ENCODE measurements around the gene ARL15. TPM values are rescaled to one million over a fixed set of nuclear protein-coding genes. Genes with fewer than 3 reads are reported as not detected.

The ARL15 gene
- total and polyA plus RNA-seq, 3 experiments from 2014 or later: 5.6 to 18.8 (median 6.5) TPM

DNA sequence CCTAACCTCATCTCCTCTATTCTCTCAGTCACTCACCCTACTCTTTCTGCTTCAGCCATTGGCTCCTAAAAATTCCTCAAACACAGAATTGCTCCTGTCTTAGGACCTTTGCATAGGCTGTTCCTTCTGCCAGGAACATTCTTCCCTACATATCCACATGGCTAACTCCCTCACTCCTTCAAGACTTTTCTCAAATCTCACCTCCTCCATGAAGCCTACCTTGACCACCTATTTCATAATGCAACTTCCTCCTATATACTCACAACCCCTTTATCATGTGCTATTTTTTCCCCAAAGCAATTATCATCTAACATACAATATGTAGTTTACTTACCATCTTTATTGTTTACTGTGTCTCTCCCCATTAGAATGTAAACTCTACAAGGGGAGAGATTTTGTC lies 45.8 kb downstream of the ARL15 start:
- ChIA-PET POLR2A (no interaction called here), CTCF (no interaction called here)
- Mint-ChIP-seq H3K4me3 (no peak overlapping the region), H3K36me3 (peaks cover 0 to 2% (median 0%) of the 10 kb centered on the region in 3 donors), H3K27me3 (no peaks in the 10 kb centered on the region), H3K27ac (no peak overlapping the region), H3K9me3 (no peaks in the 10 kb centered on the region), H3K4me1 (peaks cover 29 to 31% (median 29%) of the 10 kb centered on the region in 3 donors)
- Histone ChIP-seq H3K36me3 (ENCODE audit: insufficient read depth, low read length) (no peaks in the 10 kb centered on the region), H3K4me3 (ENCODE audit: low read length) (no peak overlapping the region), H3K27me3 (ENCODE audit: insufficient read depth, low read length, poor library complexity, severe bottlenecking) (no peaks in the 10 kb centered on the region), H3K4me1 (ENCODE audit: insufficient read depth, low read length) (no peaks in the 10 kb centered on the region), H3K9me3 (ENCODE audit: low read length) (no peaks in the 10 kb centered on the region), H3K27ac (ENCODE audit: low read depth, low read length) (no peak overlapping the region)
- DNase-seq: no peak

DNA sequence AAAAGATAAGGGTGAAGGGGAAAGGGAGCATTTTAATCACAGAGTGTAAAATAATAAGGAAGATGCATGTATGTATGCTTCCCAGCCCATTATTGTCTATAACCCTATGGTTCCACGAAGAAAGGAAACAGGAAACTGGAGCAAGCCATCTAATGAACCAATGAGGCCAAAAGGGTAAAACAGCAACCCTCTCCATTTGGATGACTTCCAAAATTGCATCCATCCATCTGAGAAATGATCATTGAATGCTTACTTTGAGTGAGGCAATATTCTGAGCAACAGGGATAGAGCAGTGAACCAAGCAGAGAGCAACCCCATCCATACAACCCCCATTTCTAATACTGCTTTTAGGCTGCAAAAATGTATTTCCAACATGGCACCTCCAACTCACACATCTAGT lies 46.9 kb downstream of the ARL15 start:
- Histone ChIP-seq H3K4me1 (ENCODE audit: insufficient read depth, low read length) (no peaks in the 10 kb centered on the region), H3K36me3 (ENCODE audit: insufficient read depth, low read length) (no peaks in the 10 kb centered on the region), H3K27ac (ENCODE audit: low read depth, low read length) (no peak overlapping the region), H3K4me3 (ENCODE audit: low read length) (no peak overlapping the region), H3K9me3 (ENCODE audit: low read length) (no peaks in the 10 kb centered on the region), H3K27me3 (ENCODE audit: insufficient read depth, low read length, poor library complexity, severe bottlenecking) (no peaks in the 10 kb centered on the region)
- H3K4me3 Mint-ChIP-seq: no peak overlapping the region
- H3K9me3 Mint-ChIP-seq: no peaks in the 10 kb centered on the region
- POLR2A ChIA-PET: no interaction called here
- CTCF ChIA-PET: no interaction called here
- no peaks in the 10 kb centered on the region for H3K27me3 Mint-ChIP-seq
- no peak for DNase-seq
- peaks cover 0 to 2% (median 0%) of the 10 kb centered on the region in 3 donors for H3K36me3 Mint-ChIP-seq
- H3K27ac Mint-ChIP-seq: no peak overlapping the region
- H3K4me1 Mint-ChIP-seq: peaks cover 33 to 42% (median 40%) of the 10 kb centered on the region in 3 donors

DNA sequence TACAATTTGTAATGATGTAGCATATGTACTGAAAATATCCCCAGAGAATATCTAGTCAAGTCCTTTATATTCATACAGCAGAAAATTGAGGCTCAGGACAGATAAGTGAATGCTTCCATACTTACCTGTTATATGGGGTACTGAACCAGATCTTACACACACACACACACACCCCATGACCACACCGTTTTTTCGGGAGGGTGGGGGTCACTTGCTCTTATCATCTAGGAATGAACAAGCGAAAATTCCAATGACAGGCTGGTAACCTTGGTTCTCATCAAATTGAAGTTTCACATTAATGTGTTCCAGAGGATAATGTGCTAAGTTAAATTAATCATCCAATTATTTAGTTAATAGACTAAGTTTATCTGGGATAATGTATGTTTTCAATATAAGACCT lies 48.8 kb downstream of the ARL15 start:
- Mint-ChIP-seq H3K36me3 (peaks cover 0 to 4% (median 0%) of the 10 kb centered on the region in 3 donors), H3K27ac (no peak overlapping the region), H3K4me3 (no peak overlapping the region), H3K4me1 (peaks cover 48 to 59% (median 56%) of the 10 kb centered on the region in 3 donors), H3K27me3 (no peaks in the 10 kb centered on the region), H3K9me3 (no peaks in the 10 kb centered on the region)
- H3K27ac ChIP-seq (ENCODE audit: low read depth, low read length): no peak overlapping the region
- no peaks in the 10 kb centered on the region for H3K9me3 ChIP-seq (ENCODE audit: low read length)
- no peaks in the 10 kb centered on the region for H3K4me1 ChIP-seq (ENCODE audit: insufficient read depth, low read length)
- DNase-seq: no peak
- ChIA-PET POLR2A (no interaction called here), CTCF (no interaction called here)
- no peaks in the 10 kb centered on the region for H3K36me3 ChIP-seq (ENCODE audit: insufficient read depth, low read length)
- H3K27me3 ChIP-seq (ENCODE audit: insufficient read depth, low read length, poor library complexity, severe bottlenecking): no peaks in the 10 kb centered on the region
- H3K4me3 ChIP-seq (ENCODE audit: low read length): no peak overlapping the region

DNA sequence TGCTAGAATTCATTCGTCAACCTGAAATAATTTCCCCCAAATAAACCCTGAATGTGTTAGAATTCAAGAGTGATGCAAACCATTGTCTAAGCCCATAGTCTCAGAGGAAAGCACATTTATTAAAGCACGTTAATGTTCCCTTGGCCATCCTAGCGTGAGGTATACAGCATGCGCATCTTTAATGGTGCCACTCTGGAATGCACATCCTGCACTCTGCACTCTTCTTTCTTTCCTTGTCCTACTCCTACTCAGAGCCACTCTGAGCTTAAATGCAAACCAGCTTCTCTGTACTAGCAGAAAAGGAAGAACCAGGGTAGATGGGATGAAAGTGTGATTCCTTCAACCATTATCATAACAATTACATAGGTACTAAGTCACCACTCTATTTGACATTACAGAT lies 50.4 kb downstream of the ARL15 start:
- Mint-ChIP-seq H3K27me3 (no peaks in the 10 kb centered on the region), H3K9me3 (no peaks in the 10 kb centered on the region), H3K4me1 (peaks cover 54 to 70% (median 69%) of the 10 kb centered on the region in 3 donors), H3K4me3 (no peak overlapping the region), H3K27ac (no peak overlapping the region), H3K36me3 (peaks cover 0 to 2% (median 0%) of the 10 kb centered on the region in 3 donors)
- DNase-seq: no peak
- Histone ChIP-seq H3K27ac (ENCODE audit: low read depth, low read length) (no peak overlapping the region), H3K27me3 (ENCODE audit: insufficient read depth, low read length, poor library complexity, severe bottlenecking) (no peaks in the 10 kb centered on the region), H3K4me3 (ENCODE audit: low read length) (no peak overlapping the region), H3K9me3 (ENCODE audit: low read length) (no peaks in the 10 kb centered on the region), H3K36me3 (ENCODE audit: insufficient read depth, low read length) (no peaks in the 10 kb centered on the region), H3K4me1 (ENCODE audit: insufficient read depth, low read length) (no peaks in the 10 kb centered on the region)
- ChIA-PET CTCF (no interaction called here), POLR2A (interaction anchor here (0.5 kb wide), 1 partner anchor 1060 kb away, joined by 3 read pairs; no protein-coding TSS in a partner anchor)

DNA sequence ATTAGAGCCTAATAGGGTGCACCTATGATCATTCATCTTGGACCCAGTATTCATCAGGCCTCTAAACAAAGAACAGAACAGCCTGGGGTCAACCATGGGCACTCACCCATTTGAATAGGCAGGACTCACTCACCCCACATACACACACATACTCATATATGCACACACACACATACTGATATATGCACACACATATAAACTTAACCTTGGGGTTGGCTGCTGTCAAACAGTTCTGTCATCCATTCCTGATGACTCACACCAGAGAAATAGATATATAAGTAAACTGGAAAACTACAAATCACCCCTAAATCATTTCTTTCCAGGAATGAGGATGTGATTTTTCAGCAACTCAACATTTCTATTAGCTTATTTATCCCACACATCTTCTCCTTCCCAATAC lies 51.3 kb downstream of the ARL15 start:
- POLR2A ChIA-PET: no interaction called here
- DNase-seq: no peak
- H3K9me3 ChIP-seq (ENCODE audit: low read length): no peaks in the 10 kb centered on the region

DNA sequence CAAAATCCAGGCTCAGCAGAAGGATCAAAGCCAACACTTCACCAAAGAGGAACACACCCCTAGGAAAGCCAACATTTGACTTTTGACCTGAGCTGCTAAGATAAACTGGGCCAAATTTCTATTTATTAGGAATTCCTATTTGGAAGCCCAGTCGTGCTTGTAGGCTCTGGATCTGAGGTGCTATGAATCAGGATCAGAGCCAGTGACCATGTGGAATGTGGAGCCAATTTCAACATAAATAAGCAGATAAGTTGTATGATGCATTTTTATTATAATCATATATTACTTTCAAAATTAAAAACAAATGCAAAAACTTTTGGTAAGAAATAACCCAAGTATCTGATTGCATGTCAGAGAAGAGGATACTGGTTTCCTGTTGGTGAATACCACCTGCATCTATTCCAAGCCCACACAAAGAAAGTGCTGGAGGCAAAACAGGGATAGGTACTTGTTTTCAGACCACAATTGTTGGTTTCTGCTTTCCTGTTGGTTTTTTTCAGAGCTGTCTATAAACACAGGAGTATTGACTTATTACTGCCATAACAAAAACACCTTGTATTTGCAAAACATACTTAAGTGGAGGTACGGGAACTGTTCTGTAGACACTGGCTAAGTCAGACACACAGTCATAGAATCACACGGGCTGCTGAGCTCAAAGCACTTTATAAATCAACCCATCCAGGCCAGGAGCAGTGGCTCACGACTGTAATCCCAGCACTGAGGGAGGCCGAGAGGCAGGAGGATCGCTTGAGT lies 52.8 kb downstream of the ARL15 start:
- Histone ChIP-seq H3K27ac (ENCODE audit: low read depth, low read length) (no peak overlapping the region), H3K4me3 (ENCODE audit: low read length) (no peak overlapping the region), H3K27me3 (ENCODE audit: insufficient read depth, low read length, poor library complexity, severe bottlenecking) (no peaks in the 10 kb centered on the region), H3K4me1 (ENCODE audit: insufficient read depth, low read length) (no peaks in the 10 kb centered on the region), H3K36me3 (ENCODE audit: insufficient read depth, low read length) (no peaks in the 10 kb centered on the region), H3K9me3 (ENCODE audit: low read length) (no peaks in the 10 kb centered on the region)
- POLR2A ChIA-PET: no interaction called here
- H3K36me3 Mint-ChIP-seq: peaks cover 0 to 2% (median 0%) of the 10 kb centered on the region in 3 donors
- DNase-seq: no peak
- H3K27ac Mint-ChIP-seq: peak overlapping the region in 1 of 8 donors; percentile 81
- H3K27me3 Mint-ChIP-seq: no peaks in the 10 kb centered on the region
- CTCF ChIA-PET: interaction anchor here (0.9 to 1.4 kb wide), 3 partner anchors 28 to 779 kb away, joined by 3 to 5 read pairs (median 4); no protein-coding TSS in a partner anchor
- peak overlapping the region in 1 of 7 donors; percentile 29 for H3K4me3 Mint-ChIP-seq
- H3K4me1 Mint-ChIP-seq: peaks cover 47 to 58% (median 54%) of the 10 kb centered on the region in 3 donors
- no peaks in the 10 kb centered on the region for H3K9me3 Mint-ChIP-seq

More for the DNA sequence above, 51.3 kb downstream of the ARL15 start:
- Histone ChIP-seq H3K27ac (ENCODE audit: low read depth, low read length) (no peak overlapping the region), H3K4me3 (ENCODE audit: low read length) (no peak overlapping the region), H3K4me1 (ENCODE audit: insufficient read depth, low read length) (no peaks in the 10 kb centered on the region), H3K27me3 (ENCODE audit: insufficient read depth, low read length, poor library complexity, severe bottlenecking) (no peaks in the 10 kb centered on the region), H3K36me3 (ENCODE audit: insufficient read depth, low read length) (no peaks in the 10 kb centered on the region)
- Mint-ChIP-seq H3K4me3 (no peak overlapping the region), H3K36me3 (peaks cover 0 to 2% (median 0%) of the 10 kb centered on the region in 3 donors), H3K27ac (no peak overlapping the region), H3K4me1 (peaks cover 50 to 64% (median 63%) of the 10 kb centered on the region in 3 donors), H3K9me3 (no peaks in the 10 kb centered on the region), H3K27me3 (no peaks in the 10 kb centered on the region)
- CTCF ChIA-PET: interaction anchor here (0.8 to 1.4 kb wide), 2 partner anchors 17 to 781 kb away, joined by 3 to 4 read pairs; no protein-coding TSS in a partner anchor

DNA sequence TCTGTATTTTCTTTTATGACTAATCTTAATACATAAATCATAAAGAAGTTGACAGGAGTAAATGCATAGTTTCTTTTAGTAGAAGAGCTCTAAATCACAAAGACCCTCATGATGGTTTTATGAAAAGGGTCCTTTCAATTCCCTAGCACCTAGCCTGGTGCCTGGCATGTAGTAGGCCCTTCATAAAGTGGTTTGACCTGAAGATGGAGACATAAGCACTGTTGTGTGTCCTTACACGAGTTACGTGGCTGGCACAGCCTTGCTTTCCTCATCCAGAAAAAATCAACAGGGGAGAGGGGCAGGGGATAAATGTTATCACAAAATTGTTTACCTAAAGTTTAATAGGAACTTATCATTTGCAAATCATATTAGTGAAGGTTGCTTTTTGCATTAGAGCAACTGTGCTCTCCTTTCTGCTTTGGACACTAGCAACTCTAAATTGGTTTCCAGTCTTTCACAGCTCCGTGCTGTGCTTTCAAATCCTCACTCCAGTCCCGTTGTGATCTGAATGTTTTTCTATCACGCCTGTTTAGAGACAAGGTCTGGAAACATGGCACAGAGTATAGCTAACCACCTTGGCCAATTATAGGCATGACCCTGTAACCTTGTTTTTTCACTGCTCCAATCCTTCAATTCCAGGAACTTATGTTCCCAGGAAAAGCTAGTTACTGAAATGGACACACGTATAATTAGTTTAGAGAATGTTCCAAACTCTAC lies 55.7 kb downstream of the ARL15 start:
- Mint-ChIP-seq H3K27ac (no peak overlapping the region), H3K4me1 (peaks cover 33 to 59% (median 43%) of the 10 kb centered on the region in 3 donors), H3K36me3 (peaks cover 0 to 2% (median 0%) of the 10 kb centered on the region in 3 donors), H3K4me3 (no peak overlapping the region), H3K27me3 (no peaks in the 10 kb centered on the region), H3K9me3 (no peaks in the 10 kb centered on the region)
- ChIA-PET POLR2A (no interaction called here), CTCF (interaction anchor here (1.4 kb wide), 1 partner anchor 10 kb away, joined by 8 read pairs; no protein-coding TSS in a partner anchor)
- Histone ChIP-seq H3K27me3 (ENCODE audit: insufficient read depth, low read length, poor library complexity, severe bottlenecking) (no peaks in the 10 kb centered on the region), H3K4me1 (ENCODE audit: insufficient read depth, low read length) (no peaks in the 10 kb centered on the region), H3K9me3 (ENCODE audit: low read length) (no peaks in the 10 kb centered on the region), H3K27ac (ENCODE audit: low read depth, low read length) (no peak overlapping the region), H3K4me3 (ENCODE audit: low read length) (no peak overlapping the region), H3K36me3 (ENCODE audit: insufficient read depth, low read length) (no peaks in the 10 kb centered on the region)
- DNase-seq: no peak

- H3K27ac Mint-ChIP-seq: no peak overlapping the region
- Histone ChIP-seq H3K4me3 (ENCODE audit: low read length) (no peak overlapping the region), H3K9me3 (ENCODE audit: low read length) (no peaks in the 10 kb centered on the region), H3K27ac (ENCODE audit: low read depth, low read length) (no peak overlapping the region), H3K27me3 (ENCODE audit: insufficient read depth, low read length, poor library complexity, severe bottlenecking) (no peaks in the 10 kb centered on the region), H3K36me3 (ENCODE audit: insufficient read depth, low read length) (no peaks in the 10 kb centered on the region), H3K4me1 (ENCODE audit: insufficient read depth, low read length) (no peaks in the 10 kb centered on the region)
- peaks cover 21 to 39% (median 25%) of the 10 kb centered on the region in 3 donors for H3K4me1 Mint-ChIP-seq
- no peaks in the 10 kb centered on the region for H3K36me3 Mint-ChIP-seq
- ChIA-PET POLR2A (no interaction called here), CTCF (no interaction called here)
- H3K27me3 Mint-ChIP-seq: no peaks in the 10 kb centered on the region
- H3K9me3 Mint-ChIP-seq: no peaks in the 10 kb centered on the region
- no peak for DNase-seq
- H3K4me3 Mint-ChIP-seq: no peak overlapping the region
Observed at GRCh38 chr5:54251981-54252380, 58.4 kb downstream of the ARL15 start.

All from CD8-positive, alpha-beta memory T cell (primary cell).